MCF 10A (cell line): ENCODE results near the gene LRP2. TPM values are rescaled to one million over a fixed set of nuclear protein-coding genes. Genes with fewer than 3 reads are reported as not detected.

Experiments used
- BruUV-seq: library from RNA; stranded (reverse); fragments of 400-500 nt; replicated peaks from 2 replicates; lab custom pipeline; 2021; lab: Mats Ljungman, UMichigan
- CTCF ChIA-PET: fragments of 300-600 bp; sonication (Branson Sonifier 250); formaldehyde crosslinking; extraction: SDS; loops from one replicate; lab custom pipeline; 2021; ENCODE audit warnings: antibody characterized with exemption, inconsistent platforms; lab: Yijun Ruan, JAX
- POLR2A ChIA-PET: fragments of 300-600, 350-650 bp; sonication (Branson Sonifier 250); formaldehyde crosslinking; extraction: SDS; loops from one replicate; lab custom pipeline; 2020; ENCODE audit warnings: antibody characterized with exemption, inconsistent platforms; lab: Yijun Ruan, JAX
- DNase-seq: peaks from one replicate; pipeline ENCODE4 v3.0.0-alpha.2; 2018; ENCODE audit not compliant: unreplicated experiment
- H3K27ac Mint-ChIP-seq: one replicate; pipeline ENCODE4 v1.8.0; 2022; ENCODE audit warnings: mild to moderate bottlenecking, low read depth, mixed read lengths; ENCODE audit not compliant: unreplicated experiment
- H3K27me3 Mint-ChIP-seq: one replicate; pipeline ENCODE4 v1.8.0; 2022; ENCODE audit warnings: mixed read lengths; ENCODE audit not compliant: insufficient read depth, unreplicated experiment
- H3K36me3 Mint-ChIP-seq: one replicate; pipeline ENCODE4 v1.8.0; 2022; ENCODE audit warnings: mild to moderate bottlenecking, moderate library complexity, mixed read lengths; ENCODE audit not compliant: insufficient read depth, unreplicated experiment
- H3K4me1 Mint-ChIP-seq: one replicate; pipeline ENCODE4 v1.8.0; 2022; ENCODE audit warnings: mixed read lengths; ENCODE audit not compliant: insufficient read depth, unreplicated experiment
- H3K4me3 Mint-ChIP-seq: one replicate; pipeline ENCODE4 v1.8.0; 2022; ENCODE audit warnings: mild to moderate bottlenecking, moderate library complexity, mixed read lengths; ENCODE audit not compliant: unreplicated experiment
- H3K9me3 Mint-ChIP-seq: one replicate; pipeline ENCODE4 v1.8.0; 2022; ENCODE audit warnings: mixed read lengths; ENCODE audit not compliant: unreplicated experiment
- intact Hi-C: fragments of 100-400 bp; cut with micrococcal nuclease; formaldehyde crosslinking; loops from 2 replicates; pipeline ENCODE4 v1.14.1; 2022
- total RNA-seq: library from RNA; stranded (reverse); gene quantifications from 2 replicates; pipeline ENCODE4 v1.2.3, GENCODE V29; 2022
- TF ChIP-seq, protein P1 (sequence below): fragments of 200-600 bp; IDR thresholded peaks from one replicate; pipeline ENCODE4 v1.8.0; 2022; ENCODE audit warnings: antibody characterized with exemption, mild to moderate bottlenecking; ENCODE audit not compliant: unreplicated experiment

Gene LRP2
- total RNA-seq, 1 experiment from 2014 or later, result 0.07 TPM

DNA sequence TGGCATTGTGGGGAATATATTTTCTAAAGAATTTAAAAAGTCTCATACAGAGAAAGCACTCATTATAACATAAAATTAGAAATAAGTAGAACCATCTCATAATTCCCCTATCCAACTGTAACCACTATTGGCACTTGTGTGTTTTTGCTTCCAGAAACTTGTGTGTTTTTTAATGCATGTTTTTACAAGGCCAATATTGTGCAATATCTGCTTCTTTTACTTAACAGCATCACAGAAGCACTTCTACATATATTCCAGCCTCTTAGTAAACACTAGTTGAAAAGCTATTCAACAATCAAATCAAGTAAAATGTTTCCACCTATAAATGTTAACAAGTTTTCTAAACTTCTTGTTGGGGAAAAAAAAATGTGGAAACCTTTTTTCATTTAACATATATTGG lies 132.7 kb downstream of the LRP2 start:
- intact Hi-C loops, result no loop called here
- no peak for DNase-seq
- TF ChIP-seq, protein P1, sequence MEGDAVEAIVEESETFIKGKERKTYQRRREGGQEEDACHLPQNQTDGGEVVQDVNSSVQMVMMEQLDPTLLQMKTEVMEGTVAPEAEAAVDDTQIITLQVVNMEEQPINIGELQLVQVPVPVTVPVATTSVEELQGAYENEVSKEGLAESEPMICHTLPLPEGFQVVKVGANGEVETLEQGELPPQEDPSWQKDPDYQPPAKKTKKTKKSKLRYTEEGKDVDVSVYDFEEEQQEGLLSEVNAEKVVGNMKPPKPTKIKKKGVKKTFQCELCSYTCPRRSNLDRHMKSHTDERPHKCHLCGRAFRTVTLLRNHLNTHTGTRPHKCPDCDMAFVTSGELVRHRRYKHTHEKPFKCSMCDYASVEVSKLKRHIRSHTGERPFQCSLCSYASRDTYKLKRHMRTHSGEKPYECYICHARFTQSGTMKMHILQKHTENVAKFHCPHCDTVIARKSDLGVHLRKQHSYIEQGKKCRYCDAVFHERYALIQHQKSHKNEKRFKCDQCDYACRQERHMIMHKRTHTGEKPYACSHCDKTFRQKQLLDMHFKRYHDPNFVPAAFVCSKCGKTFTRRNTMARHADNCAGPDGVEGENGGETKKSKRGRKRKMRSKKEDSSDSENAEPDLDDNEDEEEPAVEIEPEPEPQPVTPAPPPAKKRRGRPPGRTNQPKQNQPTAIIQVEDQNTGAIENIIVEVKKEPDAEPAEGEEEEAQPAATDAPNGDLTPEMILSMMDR, result no peak
- Mint-ChIP-seq H3K4me1 (no peaks in the 10 kb centered on the region), H3K27me3 (peaks cover 67% of the 10 kb centered on the region), H3K9me3 (no peaks in the 10 kb centered on the region), H3K27ac (no peak overlapping the region), H3K36me3 (no peaks in the 10 kb centered on the region), H3K4me3 (no peak overlapping the region)
- ChIA-PET CTCF (no interaction called here), POLR2A (no interaction called here)
- no TSS peak for BruUV-seq

DNA sequence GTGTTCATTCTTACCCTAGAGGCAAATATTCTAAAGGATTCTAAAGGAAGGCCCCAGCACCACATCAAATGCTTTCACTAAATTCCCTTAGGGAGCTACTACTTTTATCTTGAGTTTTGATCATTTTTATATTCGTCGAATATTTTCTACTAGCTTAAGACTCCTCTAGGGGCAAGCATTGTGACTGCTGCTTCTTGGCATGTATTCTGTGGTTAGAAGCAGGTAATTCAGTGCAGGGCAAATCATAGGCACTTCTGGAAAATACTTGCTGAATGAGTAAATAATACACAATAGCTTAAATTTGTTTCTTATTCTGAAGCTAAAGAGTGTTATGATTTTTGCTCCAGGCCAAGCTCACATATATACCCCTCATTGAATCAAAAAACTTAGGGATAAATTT lies 136.4 kb downstream of the LRP2 start:
- intact Hi-C loops, result no loop called here
- CTCF ChIA-PET, result interaction anchor here (0.7 kb wide), 1 partner anchor 115 kb away, joined by 4 read pairs; no protein-coding TSS in a partner anchor
- Mint-ChIP-seq H3K36me3 (no peaks in the 10 kb centered on the region), H3K4me3 (no peak overlapping the region), H3K27ac (no peak overlapping the region), H3K27me3 (peaks cover 33% of the 10 kb centered on the region), H3K9me3 (no peaks in the 10 kb centered on the region), H3K4me1 (no peaks in the 10 kb centered on the region)
- no TSS peak for BruUV-seq
- TF ChIP-seq, protein P1, result no peak
- no peak for DNase-seq
- POLR2A ChIA-PET, result no interaction called here

DNA sequence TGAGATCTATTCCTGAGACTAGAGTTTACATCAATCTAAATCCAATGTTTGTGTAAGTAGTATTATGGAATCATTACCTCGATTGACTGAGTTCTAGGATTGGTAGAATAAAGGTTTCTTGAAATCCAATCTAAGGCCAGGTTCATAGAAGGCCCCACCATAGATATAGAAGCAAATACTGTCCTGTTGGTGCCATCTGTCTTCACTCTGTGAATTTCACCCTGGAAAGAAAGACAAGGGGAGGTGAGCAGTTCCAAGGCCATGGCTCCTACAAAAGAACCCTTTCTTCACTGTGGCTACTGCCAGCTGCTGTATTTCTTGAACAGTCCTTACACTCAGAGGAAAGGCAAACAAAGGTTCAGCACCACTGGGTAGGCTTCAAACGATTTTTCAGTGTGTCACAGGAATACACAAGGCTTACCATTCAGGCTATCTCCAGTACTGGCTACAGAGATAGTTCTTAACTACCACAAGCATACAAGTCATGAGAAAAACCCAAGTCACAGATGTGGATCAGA lies 137.0 kb downstream of the LRP2 start:
- CTCF ChIA-PET, result no interaction called here

DNA sequence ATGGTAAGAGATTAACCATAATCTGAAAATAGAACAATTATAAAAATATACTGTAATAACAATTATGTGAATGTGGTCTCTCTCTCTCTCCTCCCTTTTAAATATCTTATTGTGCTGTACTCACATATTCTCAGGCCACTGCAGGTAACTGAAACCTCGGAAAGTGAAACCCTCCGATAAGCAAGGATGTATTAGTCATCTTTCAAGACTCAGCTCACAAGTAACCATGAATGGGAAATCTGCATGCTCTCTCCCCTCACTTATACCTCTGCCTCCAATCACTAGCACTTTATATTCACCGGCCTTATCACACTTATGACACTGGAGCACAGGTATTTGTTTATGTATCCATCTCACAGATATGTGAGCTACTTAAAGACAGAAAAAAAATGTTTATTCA lies 139.7 kb downstream of the LRP2 start:
- Mint-ChIP-seq H3K36me3 (no peaks in the 10 kb centered on the region), H3K27ac (no peak overlapping the region), H3K9me3 (no peaks in the 10 kb centered on the region), H3K27me3 (peaks cover 2% of the 10 kb centered on the region), H3K4me3 (no peak overlapping the region), H3K4me1 (no peaks in the 10 kb centered on the region)
- intact Hi-C loops, result loop anchor here (2.0 to 5.0 kb wide), 3 partner anchors 112 to 275 kb away; no protein-coding TSS in a partner anchor
- TF ChIP-seq, protein P1, result no peak
- ChIA-PET POLR2A (interaction anchor here (0.6 to 1.4 kb wide), 3 partner anchors 18 to 1268 kb away, joined by 3 read pairs; no protein-coding TSS in a partner anchor), CTCF (interaction anchor here (0.9 to 11.1 kb wide), 22 partner anchors 8 to 875 kb away, joined by 3 to 75 read pairs (median 5); no protein-coding TSS in a partner anchor)
- no TSS peak for BruUV-seq
- DNase-seq, result peak; percentile 23

More for the DNA sequence above, 137.0 kb downstream of the LRP2 start:
- BruUV-seq, result no TSS peak
- Mint-ChIP-seq H3K27me3 (peaks cover 27% of the 10 kb centered on the region), H3K4me1 (no peaks in the 10 kb centered on the region), H3K4me3 (no peak overlapping the region), H3K36me3 (no peaks in the 10 kb centered on the region), H3K27ac (no peak overlapping the region), H3K9me3 (no peaks in the 10 kb centered on the region)
- intact Hi-C loops, result no loop called here
- DNase-seq, result no peak
- TF ChIP-seq, protein P1, result no peak
- POLR2A ChIA-PET, result no interaction called here
